DMS 273 (cell line): ENCODE results near the gene UHRF2.

ENCODE experiments used
- DNase-seq: peaks from one replicate; lab custom pipeline; 2025; ENCODE audit not compliant: unreplicated experiment; lab: John Stamatoyannopoulos, UW

UHRF2 gene

GRCh38 chr9:6552498-6553121 is 139.6 kb downstream of the UHRF2 start:
- peak; percentile 39 for DNase-seq

- no peak for DNase-seq
Observed at GRCh38 chr9:6553866-6554265, 140.9 kb downstream of the UHRF2 start.
